K562 (cell line): ENCODE data around the gene RNF4. TPM values are rescaled to one million over a fixed set of nuclear protein-coding genes. Genes with fewer than 3 reads are reported as not detected.

ENCODE experiments used
- AFF4 ChIP-seq: sonication (generic); formaldehyde crosslinking; IDR thresholded peaks from 2 replicates; pipeline ENCODE4 v1.8.0; 2023; ENCODE audit warnings: mild to moderate bottlenecking, missing genetic modification reagents
- BCOR ChIP-seq: fragments of 450-650 bp; IDR thresholded peaks from 2 replicates; pipeline ENCODE4 v1.6.1; 2016
- HMGN3 ChIP-seq: IDR thresholded peaks from 2 replicates; pipeline ENCODE4 v1.6.1; 2011; ENCODE audit warnings: borderline replicate concordance, low read depth, mild to moderate bottlenecking, mixed read lengths, low read length; ENCODE audit not compliant: insufficient read length; ENCODE audit errors: extremely low read depth
- LEF1 ChIP-seq: fragments of 450-650 bp; IDR thresholded peaks from 2 replicates; pipeline ENCODE4 v1.6.1; 2016; ENCODE audit warnings: mild to moderate bottlenecking
- MAFG ChIP-seq: fragments of 450-650 bp; conservative IDR thresholded peaks from 2 replicates; pipeline ENCODE4 v1.6.1; 2016; ENCODE audit warnings: missing genetic modification characterization, missing compliant biosample characterization
- MYBL2 ChIP-seq, 2 experiments: fragments of 450-650 bp in 1 of 2; sonication (generic) in 1 of 2; formaldehyde crosslinking in 1 of 2; IDR thresholded peaks; 2 replicates each; pipeline versions ENCODE4 v1.6.1 to v1.8.1; 2017 to 2022; ENCODE audit warnings: borderline replicate concordance in 1 of 2, inconsistent platforms in 1 of 2, low read depth in 1 of 2, mild to moderate bottlenecking in 1 of 2, missing genetic modification reagents in 1 of 2, moderate library complexity in 1 of 2
- NR4A1 ChIP-seq, 2 experiments: fragments of 250-450 bp in 1 of 2; fragments of 450-650 bp in 1 of 2; sonication (Bioruptor Pico) in 1 of 2; IDR thresholded peaks; 2 replicates each; pipeline versions ENCODE4 v1.4.0 to v1.6.1; 2016 to 2020; ENCODE audit warnings: mild to moderate bottlenecking in 2 of 2, missing compliant biosample characterization in 1 of 2, missing genetic modification characterization in 1 of 2, moderate library complexity in 1 of 2
- PHF8 ChIP-seq: fragments of 200-600 bp; sonication (generic); IDR thresholded peaks from 2 replicates; pipeline ENCODE4 v1.6.1; 2012; ENCODE audit warnings: mixed run types, mild to moderate bottlenecking, inconsistent platforms, low read length, moderate library complexity, borderline replicate concordance
- POLR2AphosphoS2 ChIP-seq: IDR thresholded peaks from 2 replicates; pipeline ENCODE4 v1.6.1; 2012; ENCODE audit warnings: low read length, improper control_type of control experiment
- POLR3G ChIP-seq: IDR thresholded peaks from 2 replicates; pipeline ENCODE4 v1.6.1; 2011; ENCODE audit not compliant: insufficient read length, insufficient replicate concordance; ENCODE audit errors: extremely low read depth
- RREB1 ChIP-seq: fragments of 250-450 bp; sonication (Bioruptor Pico); IDR thresholded peaks from 2 replicates; pipeline ENCODE4 v1.4.0; 2020
- TAF1 ChIP-seq: IDR thresholded peaks from 2 replicates; pipeline ENCODE4 v1.6.1; 2011; ENCODE audit warnings: mild to moderate bottlenecking, low read length, moderate library complexity; ENCODE audit not compliant: insufficient read depth, control insufficient read depth, severe bottlenecking; ENCODE audit errors: extremely low read depth
- TSC22D4 ChIP-seq: fragments of 450-650 bp; IDR thresholded peaks from 2 replicates; pipeline ENCODE4 v1.6.1; 2016; ENCODE audit warnings: missing genetic modification characterization, missing biosample characterization, control low read depth
- ZC3H8 ChIP-seq: fragments of 450-650 bp; IDR thresholded peaks from 2 replicates; pipeline ENCODE4 v1.6.1; 2017
- ZNF217 ChIP-seq: sonication (generic); formaldehyde crosslinking; IDR thresholded peaks from 2 replicates; pipeline ENCODE4 v1.8.0; 2022; ENCODE audit warnings: mild to moderate bottlenecking, missing genetic modification reagents
- ZNF436 ChIP-seq: fragments of 250-450, 450-650 bp; sonication (Bioruptor Pico); formaldehyde crosslinking; IDR thresholded peaks from 2 replicates; pipeline ENCODE4 v1.7.0; 2020; ENCODE audit warnings: mild to moderate bottlenecking
- polyA plus RNA-seq, 8 experiments: library from polyadenylated mRNA; depleted of rRNA in 4 of 8; stranded (reverse) in 5 of 8; unstranded in 3 of 8; fragments of >200 nt; fragmentation: Nextera tagmentation in 2 of 8; fragmentation: Illumina TruSeq in 1 of 8; extraction: Ambion mirVana in 2 of 8; extraction: Trizol in 1 of 8; gene quantifications; 2 replicates each; pipeline versions ENCODE4 v1.2.1 to v1.2.3, GENCODE V29; 2011 to 2014; ENCODE audit warnings: inconsistent platforms in 1 of 8, missing spikeins in 1 of 8
- total RNA-seq, 7 experiments: library from RNA; depleted of rRNA in 6 of 7; stranded (reverse); fragments of >200 nt in 6 of 7; fragmentation: Illumina TruSeq in 2 of 7; extraction: Trizol in 2 of 7; gene quantifications; 2 replicates each; pipeline versions ENCODE4 v1.2.1 to v1.2.3, GENCODE V29; 2011 to 2021; ENCODE audit warnings: low replicate concordance in 1 of 7

Gene RNF4
- total and polyA plus RNA-seq, 9 of the 15 experiments (the other 6 are each of a cell fraction or from before 2014, with no cell fraction given) = 19.2 to 59.3 (median 44.8) TPM

- TF ChIP-seq MYBL2 (IDR thresholded peaks at IDR 0.05; ENCODE audit: low read depth) (peak; percentile 88), MYBL2 (CRISPR knock-in tag; IDR thresholded peaks at IDR 0.05; ENCODE audit: borderline replicate concordance) (no peak), TSC22D4 (tag) (no peak), NR4A1 (CRISPR knock-in tag; IDR thresholded peaks at IDR 0.05) (no peak), NR4A1 (tag; IDR thresholded peaks at IDR 0.05) (0 out of 2 replicates have a peak, but pooled peaks have one; percentile 36), LEF1 (no peak), ZC3H8 (no peak), AFF4 (CRISPR knock-in tag) (no peak; the same call in 1 of the 2 replicates), PHF8 (peak; percentile 91; the same call in 1 of the 2 replicates), BCOR (no peak), POLR2AphosphoS2 (no peak), ZNF217 (CRISPR knock-in tag) (no peak), RREB1 (CRISPR knock-in tag) (no peak), HMGN3 (no peak), MAFG (tag) (no peak), ZNF436 (CRISPR knock-in tag) (no peak), TAF1 (peak; percentile 95), POLR3G (no peak)
These were observed at the start of gene RNF4 (continued) for GRCh38 chr4:2468456-2469191.
